HG03097 (cell line): ENCODE measurements around the gene LMNB1.
"Not testable (repeated sequence)": the region's sequence is repeated elsewhere in the genome, so short reads cannot be mapped to it uniquely, and the experiment has no call there.

Experiments
- ATAC-seq: cut with Tn5 transposase; IDR thresholded peaks from one replicate; pipeline ENCODE4 v1.9.1; 2021; ENCODE audit not compliant: unreplicated experiment, low FRiP score

Gene LMNB1

GRCh38 chr5:126816649-126817048, 39.7 kb downstream of the LMNB1 start:
- no peak for ATAC-seq

GRCh38 chr5:126818736-126819135, 41.8 kb downstream of the LMNB1 start:
- ATAC-seq: no peak

GRCh38 chr5:126819253-126819652, 42.3 kb downstream of the LMNB1 start:
- no peak for ATAC-seq

GRCh38 chr5:126826619-126827215, 49.8 kb downstream of the LMNB1 start:
- ATAC-seq: no peak

DNA sequence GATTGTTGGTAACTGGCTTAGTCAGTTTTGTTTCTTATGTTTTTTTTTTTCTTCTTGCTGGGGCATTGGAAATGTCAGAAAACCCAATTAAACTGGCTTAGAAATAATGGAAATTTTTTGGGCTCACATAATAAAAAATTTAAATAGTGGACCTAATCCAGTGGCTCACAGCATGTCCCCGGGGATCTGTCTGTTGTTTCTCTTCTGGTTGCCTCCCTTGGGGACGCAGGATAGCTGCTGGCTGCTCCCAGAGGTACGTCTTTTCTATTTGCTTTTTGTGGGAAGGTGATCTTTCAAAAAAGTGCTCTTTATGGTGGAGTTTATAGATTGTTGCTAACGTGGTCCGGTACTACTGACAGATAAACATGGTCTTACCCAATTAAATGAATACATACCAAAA, 52.2 kb downstream of the LMNB1 start:
- no peak for ATAC-seq

- ATAC-seq: no peak
Observed at GRCh38 chr5:126830061-126830460, 53.1 kb downstream of the LMNB1 start.

GRCh38 chr5:126831156-126831555, 54.2 kb downstream of the LMNB1 start:
- no peak for ATAC-seq

DNA sequence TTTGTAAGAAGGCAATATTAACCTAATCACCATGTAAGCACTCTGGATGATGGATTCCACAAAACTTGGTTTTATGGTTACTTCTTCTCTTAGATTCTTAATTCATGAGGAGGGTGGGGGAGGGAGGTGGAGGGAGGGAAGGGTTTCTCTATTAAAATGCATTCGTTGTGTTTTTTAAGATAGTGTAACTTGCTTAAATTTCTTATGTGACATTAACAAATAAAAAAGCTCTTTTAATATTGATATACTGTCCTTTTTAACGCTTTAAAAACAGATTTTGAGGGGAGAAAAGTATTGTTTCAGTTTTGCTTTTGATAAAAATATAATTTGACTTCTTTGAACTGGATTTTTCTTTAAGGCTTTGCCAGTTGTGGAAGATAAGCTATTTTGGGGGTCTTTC, 59.8 kb downstream of the LMNB1 start:
- ATAC-seq: no peak

GRCh38 chr5:126837242-126837641, 60.3 kb downstream of the LMNB1 start:
- no peak for ATAC-seq

- no peak for ATAC-seq
Observed at GRCh38 chr5:126837906-126838539, 61.1 kb downstream of the LMNB1 start.

- ATAC-seq: not testable (repeated sequence)
Observed at GRCh38 chr5:126839407-126839806, 62.5 kb downstream of the LMNB1 start.

DNA sequence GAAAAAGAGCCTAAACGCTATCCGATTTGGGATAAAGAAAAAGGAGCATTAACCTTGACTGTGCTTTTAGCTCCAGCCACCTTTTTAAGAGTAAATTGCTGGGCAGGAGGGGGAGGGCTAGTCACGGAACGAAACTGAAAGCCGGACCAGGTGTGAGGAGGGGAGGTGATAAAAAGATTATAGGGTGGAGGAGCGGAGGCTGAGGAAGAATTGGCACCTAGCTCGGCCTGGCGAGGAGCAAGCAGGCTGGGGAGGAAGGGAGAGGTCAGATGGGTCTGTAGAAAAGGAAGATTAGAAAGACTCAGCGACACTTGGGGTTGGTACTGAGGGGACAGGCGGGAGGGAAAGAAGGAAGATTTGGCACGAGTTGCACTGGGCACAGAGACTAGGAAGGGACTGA, 66.4 kb downstream of the LMNB1 start:
- ATAC-seq: not testable (repeated sequence)

DNA sequence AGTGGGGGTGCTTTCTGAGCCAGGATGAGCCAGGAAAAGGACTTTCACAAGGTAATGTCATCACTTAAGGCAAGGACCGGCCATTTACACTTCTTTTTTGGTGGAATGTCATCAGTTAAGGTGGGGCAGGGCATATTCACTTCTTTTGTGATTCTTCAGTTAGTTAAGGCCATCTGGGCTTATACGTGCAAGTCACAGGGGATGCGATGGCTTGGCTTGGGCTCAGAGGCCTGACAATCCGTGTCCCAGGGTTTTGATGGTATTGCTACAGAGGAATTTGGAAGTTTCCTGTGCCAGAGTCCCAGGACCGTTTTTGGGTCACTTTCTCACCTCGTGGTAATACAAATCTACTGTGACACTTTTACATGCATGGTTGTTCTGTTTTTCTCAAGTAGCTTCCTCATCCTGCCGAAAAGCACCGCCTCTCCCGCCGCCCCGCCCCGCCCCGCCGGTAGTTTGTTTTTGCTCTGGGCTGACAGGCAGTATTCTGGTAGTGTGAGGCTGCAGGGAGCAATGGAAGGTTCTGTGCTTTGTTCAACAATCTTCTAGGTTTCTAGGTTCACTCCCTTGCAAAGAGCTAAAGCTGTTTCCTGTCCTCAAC, 68.6 kb downstream of the LMNB1 start:
- ATAC-seq: not testable (repeated sequence)

DNA sequence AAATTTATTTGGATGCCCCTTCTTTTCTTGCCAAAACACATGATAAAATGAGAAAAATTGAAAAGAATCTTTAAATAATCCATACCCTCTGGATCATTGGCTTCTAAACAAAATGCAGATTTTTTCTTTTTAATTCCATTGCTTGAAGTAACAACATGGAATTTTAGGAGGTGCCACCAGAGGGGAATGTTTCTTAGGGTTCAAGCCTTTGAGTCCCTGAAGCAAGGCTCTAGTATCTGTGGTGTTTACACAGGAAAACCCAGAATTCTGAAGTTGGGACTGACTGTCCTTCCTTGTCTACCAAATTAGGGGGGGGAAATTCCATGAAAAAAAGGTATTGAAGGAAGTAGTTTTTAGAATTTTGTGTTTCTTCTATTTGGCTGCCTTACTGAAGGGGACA, 69.4 kb downstream of the LMNB1 start:
- no peak for ATAC-seq

- ATAC-seq: no peak
Observed at GRCh38 chr5:126846744-126847455, 70.0 kb downstream of the LMNB1 start.

- ATAC-seq: no peak
Observed at GRCh38 chr5:126847456-126847820, 70.5 kb downstream of the LMNB1 start.

GRCh38 chr5:126847826-126848251, 70.9 kb downstream of the LMNB1 start:
- ATAC-seq: no peak

DNA sequence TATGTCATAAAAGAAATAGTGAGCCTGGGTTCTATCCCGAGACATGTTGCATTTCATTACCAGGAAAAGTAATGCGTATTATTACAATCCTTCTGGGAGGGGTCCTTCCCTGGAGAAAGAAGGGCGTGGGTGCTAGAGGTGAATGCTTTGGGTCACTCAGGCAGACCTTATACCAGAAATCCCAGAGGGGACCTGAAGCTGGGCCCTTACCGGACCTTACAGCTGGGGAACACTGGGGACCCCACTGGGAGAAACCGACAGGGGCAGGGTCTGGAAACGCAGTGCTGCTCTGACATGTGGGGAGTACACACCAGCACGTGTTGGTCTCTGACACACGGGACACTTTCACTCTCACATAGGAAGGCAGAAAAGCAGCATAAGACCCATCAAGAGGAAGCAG, 71.3 kb downstream of the LMNB1 start:
- ATAC-seq: no peak

GRCh38 chr5:126849101-126849678, 72.3 kb downstream of the LMNB1 start:
- no peak for ATAC-seq

- ATAC-seq: no peak
Observed at GRCh38 chr5:126851501-126852011, 74.6 kb downstream of the LMNB1 start.

GRCh38 chr5:126852091-126852571, 75.2 kb downstream of the LMNB1 start:
- ATAC-seq: peak; percentile 58
